Fibroblast of skin of abdomen (primary cell): Measurements from ENCODE around the gene EIF4E1B.

Source experiments
- DNase-seq: peaks from one replicate; pipeline ENCODE4 v3.0.0-alpha.2; 2013

EIF4E1B gene

DNA sequence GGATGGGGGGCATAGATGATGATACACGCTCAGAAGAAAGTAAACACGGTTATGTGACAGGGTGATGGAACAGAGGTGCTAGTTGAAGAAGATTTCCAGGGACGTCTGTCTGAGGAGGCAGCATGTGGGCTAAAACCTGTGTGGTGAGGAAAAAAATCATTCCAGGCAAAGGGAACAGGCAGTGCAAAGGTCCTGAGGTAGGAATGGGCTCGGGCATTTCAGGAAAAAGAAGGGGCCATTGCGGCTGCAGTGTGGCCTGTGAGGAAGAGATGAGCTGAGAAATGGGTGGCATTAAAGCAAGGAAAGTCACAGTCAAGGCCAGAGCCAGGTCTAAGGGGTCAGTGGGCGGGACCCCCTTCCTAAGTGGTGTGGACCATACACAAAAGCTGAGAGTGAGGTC lies 35.0 kb downstream of the EIF4E1B start:
- no peak for DNase-seq

DNA sequence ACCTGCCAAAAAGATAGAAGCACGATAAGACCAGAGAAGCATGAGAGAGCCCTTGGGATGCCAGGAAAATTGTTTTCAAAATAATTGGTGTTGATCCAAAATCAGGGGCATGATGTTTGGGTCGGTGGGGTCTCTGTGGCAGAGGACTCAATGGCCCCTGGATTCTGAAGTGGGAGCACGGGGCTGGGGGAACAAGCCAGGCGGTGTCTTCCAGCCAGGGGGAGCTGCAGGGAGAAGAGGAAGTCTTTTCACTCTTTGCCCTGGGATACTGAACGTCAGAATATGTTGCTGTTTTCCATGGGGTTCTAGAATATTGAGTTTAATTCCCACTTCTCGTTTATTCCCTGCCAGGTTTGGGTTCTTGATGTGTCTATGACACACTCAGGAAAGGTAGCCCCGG lies 37.2 kb downstream of the EIF4E1B start:
- DNase-seq, result no peak

DNA sequence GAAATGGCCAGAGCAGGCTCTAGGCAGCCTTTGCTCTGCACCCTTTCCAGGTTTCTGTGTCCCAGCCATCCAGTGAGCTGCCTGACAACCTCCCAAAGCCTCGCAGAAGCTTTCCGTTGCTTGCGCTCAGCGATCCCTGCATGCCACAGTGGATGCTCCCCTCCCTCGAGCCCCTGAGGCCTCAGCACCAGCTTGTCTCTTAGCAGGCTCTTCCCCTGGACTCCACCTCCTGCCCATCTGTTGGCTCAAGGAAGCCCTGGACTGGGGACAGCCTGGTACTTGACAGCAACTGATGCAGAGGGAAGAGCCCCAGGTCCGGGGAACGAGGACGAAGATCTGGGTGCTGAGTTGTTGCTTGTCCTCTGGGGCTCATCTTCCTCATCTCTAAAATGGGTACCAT lies 40.0 kb downstream of the EIF4E1B start:
- no peak for DNase-seq

DNA sequence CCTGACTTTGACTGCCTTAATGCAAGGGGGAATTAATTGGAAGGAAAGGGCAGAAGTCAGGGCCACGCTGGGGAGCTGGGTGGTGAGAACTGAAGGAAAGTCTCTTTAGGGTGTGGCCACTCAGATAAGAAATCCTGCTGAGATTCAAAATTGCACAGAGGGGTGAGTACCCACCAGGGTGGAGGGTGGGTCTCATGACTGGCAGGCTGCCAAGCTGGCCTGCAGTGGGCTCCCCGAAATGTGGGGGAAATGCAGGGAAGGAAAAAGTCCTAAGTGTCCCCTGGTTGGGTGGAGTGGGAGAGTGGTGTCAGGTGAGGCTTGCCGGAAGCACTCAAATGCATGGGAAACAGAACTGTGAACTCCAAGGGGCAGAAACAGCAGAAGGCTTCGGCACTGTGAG lies 40.9 kb downstream of the EIF4E1B start:
- no peak for DNase-seq

- DNase-seq, result no peak
These were observed 41.6 kb downstream of the EIF4E1B start for GRCh38 chr5:176671890-176672747.

DNA sequence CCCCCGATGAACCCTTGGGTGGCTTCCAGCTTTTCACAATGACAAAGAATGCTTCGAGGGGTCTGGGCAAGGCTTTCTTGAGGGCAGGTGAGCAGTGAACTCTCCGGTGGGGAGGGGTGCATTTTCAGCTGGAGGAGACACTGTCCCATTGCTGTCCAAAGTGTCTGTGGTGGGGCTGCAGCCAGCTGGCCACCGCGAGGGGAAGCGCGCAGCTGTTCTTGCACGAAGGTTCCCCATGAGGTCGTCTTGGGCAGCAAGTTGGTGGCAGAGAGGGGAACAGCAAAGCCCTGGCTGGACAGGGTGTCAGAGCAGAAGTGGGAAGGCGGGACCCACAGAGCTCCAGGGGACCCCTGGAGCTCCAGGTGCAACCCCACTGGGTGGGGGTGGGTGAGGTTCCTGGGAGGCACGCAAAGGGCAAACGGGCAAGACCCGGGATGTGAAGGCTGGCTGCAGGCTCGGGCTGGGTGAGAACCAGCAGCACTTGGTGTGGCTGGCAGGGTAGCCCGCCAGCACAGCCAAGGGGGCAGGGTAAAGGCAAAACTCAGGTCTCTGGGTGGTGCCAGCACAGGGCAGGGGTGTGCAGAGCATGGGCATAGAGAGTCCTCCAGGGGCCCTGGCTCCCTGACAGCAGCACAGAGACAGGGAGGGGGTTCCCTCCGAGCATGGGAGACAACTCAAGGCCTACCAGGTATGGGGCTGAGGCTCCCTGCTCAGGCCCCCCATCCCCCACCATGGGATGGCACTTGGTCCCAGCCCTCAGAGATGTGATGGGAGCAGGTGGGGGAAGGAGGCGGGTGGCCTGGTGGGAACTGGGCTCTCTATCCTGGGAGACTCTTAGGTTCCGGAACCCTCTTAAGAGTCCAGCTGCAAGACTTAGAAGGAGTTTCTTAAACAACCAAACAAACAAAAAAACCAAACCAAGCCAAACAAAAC lies 43.4 kb downstream of the EIF4E1B start:
- DNase-seq, result no peak

DNA sequence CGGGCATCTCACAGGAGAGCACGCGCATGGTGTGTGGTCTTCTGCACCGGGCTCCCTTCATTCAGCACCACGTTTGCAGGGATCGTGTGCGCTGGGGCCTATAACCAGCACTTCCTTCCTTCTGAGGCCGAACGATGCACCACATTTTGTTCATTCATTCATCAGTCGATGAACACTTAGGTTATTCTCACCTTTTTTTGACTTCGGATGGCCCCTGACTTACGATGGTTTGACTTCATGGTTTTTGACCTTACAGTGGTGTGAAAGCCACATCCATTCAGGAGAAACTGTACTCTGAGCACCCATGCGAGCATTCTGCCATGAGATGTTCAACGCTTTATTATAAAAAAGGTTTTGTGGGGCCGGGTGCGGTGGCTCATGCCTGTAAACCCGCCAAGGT lies 44.3 kb downstream of the EIF4E1B start:
- DNase-seq, result no peak

- DNase-seq, result peak; percentile 28
These were observed 45.3 kb downstream of the EIF4E1B start for GRCh38 chr5:176675676-176676360.

DNA sequence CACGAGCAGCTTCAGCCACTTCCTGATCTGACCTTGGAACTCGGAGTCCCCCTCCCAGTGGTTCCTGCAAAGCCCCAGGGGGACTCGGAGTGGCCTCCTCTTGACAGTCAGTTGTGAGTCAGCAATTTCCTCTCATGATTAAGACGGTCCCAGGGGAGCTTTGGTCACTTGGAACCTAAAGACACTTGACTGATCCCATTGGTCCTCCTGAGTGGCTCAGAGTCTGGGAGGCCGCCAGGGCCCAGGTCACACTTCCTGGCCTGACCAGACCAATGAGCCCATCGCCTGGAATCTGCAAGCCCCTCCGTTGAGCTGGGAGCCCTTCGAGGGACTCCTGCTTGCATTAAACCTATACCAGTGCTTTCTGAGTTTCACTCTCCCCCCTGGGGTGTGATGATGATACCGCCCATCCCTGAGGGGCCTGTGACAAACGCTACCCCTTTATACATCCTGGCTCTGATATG lies 45.9 kb downstream of the EIF4E1B start:
- DNase-seq, result peak; percentile 47

DNA sequence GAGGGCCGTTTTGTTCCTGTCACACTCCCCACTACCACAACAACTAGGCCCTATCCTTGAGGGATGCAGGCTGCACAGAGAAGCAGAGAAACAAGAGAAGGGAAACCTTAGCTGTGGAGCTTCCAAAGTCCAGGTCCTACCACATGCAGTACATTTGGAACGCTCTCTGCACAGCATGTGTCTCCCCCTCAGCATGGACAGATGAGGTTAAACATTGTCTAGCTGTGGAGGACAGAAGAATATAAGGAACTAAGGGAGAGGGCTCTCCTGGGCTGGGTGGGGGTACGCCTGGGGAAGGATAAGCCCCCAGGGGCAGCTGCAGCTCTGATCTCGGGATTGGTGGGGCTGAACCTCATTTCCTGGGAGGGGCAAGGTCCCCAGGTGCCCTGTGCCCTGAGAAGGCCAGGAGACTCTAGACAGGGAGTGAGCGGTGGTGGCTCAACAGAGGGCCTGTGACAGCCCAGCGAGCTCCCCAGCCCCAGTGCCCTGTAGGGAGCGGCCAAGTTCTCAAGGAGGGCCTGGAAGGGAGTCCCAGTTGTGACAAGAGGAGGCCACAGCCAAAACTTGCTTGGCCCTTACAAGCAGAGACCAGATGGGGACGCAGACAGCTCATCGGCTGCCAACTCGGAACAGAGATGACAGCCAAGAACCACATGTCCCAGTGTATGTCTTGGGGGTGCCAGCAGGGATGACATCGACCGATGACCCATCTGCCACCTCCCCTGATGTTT lies 46.9 kb downstream of the EIF4E1B start:
- no peak for DNase-seq

DNA sequence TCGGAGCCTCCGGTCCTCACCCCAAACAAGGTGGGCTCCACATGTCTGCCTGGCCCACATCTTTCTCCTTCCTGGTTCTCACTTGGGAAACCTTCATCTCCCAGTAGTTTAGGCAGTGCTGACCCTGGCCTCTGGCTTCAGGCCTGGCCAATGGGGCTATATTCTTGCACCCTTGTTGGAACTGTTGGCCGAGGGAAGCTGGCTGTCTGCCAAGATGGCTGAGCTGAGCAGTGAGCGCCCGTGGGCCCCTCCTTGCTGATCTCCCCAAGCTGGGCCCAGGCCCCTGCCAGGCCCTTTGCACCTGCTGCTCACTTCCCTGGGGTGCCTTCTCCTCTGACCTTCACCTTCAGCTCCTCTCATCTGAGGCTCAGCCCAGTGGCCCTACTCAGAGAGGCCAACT lies 48.1 kb downstream of the EIF4E1B start:
- DNase-seq, result no peak

DNA sequence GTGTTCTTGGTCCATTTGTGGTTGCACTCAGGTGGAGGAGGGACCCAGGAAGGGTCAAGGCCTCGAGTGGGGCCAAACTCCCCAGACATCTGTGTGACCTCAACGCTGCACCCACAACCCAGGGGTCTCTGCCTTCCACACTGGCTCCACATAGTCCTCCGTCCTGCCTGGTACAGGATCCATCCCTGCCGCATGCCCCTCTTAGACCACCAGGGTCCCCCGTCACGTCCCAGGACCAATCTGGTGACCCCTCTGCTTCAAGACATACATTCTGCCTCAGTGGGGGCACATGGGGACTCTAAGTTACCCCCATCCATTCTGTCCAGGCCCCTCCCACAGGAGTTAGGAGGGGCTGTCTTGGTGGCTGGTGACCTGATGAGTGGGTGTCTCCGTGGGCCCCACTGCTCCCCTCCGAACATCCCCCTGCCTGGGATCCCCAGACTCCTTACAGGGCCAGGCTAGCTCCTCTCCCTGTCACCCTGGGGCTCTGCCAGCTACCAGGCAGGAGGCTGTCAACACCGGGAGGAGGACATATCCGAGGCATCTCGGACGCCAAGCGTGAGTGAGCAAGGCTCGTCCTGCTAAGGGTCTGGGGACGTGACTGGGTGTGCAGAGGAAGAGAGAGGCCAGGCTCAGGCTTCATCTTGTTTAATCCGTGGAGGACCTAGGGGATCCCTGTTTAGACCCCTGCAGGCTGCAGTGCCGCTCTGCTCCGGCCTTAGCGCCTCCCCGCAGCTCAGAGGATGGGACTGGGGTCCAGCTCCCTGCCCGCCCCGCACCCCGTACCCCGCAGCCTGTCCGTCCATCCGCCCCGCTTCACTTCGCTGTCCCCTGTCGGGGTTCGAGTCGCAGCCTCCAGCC lies 49.1 kb downstream of the EIF4E1B start:
- no peak for DNase-seq

DNA sequence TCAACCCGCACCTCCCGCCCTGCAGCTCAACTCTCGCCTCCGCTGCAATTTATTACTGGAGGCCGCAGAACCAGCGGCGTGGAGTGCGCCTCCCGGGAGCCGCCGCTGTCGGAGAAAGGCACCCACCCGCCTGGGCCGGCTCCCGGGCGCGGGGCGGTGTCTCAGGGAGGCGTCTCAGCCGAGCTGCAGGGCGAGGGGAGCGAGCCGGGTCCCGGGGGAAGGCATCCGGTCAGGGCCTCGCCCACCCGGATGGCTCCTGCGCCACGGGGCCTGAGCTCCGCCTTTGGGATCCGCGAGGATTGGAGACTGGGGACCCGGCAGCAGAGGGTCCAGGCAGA lies 49.7 kb downstream of the EIF4E1B start:
- DNase-seq, result no peak

GRCh38 chr5:176682016-176682531 lies 51.6 kb downstream of the EIF4E1B start:
- no peak for DNase-seq

DNA sequence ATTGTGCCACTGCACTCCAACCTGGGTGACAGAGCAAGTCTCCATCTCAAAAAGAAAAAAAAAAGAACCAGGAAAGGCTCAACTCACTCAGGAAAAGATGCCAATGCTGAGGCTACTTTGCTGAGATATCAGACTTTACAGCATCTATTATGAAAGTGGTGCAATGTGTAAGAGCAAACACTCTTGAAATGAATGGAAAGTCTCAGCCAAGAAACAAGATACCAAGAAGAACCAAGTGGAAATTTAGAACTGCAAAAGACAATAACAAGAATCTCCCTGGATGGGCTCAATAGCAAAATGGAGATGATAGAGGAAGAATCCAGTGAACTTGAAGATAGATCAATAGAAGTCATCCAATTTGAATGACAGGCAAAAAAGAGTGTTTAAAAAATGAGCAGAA lies 54.5 kb downstream of the EIF4E1B start:
- no peak for DNase-seq

DNA sequence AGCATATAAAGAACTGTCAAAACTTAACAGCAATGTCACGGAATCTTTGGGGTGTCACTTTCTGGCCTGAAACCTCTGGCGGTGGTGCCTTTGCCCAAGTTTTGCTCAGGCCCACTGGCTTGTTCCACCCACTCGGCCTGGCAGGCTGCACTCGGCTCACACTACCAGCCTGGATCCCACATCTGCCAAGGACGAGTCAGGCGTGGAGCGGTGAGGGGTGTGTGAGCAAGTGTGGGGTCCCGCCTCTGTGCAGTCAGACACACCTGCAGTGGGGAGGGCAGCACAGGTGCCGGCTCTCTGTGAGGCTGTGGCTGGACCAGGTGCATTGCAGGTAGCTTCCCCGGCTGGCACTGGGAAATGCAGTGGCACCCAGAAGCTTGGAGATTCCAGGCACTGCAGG lies 56.8 kb downstream of the EIF4E1B start:
- DNase-seq, result no peak

DNA sequence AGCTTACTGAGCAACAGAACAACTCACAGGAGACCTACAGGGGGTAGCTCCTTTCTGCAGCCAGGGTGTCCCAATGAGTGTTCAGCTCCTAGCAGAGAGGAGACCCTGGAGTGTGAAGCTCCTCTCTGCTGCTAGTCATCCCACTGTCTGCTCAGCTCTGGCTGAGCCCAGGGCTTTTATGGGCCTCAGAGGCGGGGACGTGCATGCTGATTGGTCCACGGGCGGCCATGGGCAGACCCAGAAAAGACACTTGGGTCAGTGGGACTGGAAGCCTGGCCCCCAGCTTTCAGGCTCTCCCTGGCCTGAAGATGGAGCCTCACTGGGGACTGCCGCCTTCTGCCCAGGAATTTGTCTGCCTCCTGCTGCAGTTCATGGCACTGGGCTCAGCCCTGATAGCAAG lies 57.4 kb downstream of the EIF4E1B start:
- no peak for DNase-seq

DNA sequence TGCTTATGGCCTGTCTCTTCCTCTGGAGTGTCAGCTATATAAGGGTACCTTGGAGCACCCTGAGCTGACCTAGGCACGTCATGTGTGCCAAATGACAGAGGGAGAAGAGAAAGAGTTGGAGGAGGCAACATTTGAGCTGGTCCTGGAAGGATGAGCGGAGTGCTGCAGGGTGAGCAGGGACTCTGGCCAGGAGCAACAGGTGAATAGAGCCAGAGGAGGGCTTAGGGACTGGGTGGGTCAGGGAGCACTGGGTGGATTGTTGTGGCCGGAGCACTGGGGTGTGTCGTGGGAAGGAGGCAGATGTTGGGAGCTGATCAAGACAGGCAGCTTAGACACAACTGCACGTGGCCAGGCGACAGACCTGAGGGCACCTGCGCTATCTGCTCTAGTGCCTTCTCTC lies 60.4 kb downstream of the EIF4E1B start:
- DNase-seq, result no peak

DNA sequence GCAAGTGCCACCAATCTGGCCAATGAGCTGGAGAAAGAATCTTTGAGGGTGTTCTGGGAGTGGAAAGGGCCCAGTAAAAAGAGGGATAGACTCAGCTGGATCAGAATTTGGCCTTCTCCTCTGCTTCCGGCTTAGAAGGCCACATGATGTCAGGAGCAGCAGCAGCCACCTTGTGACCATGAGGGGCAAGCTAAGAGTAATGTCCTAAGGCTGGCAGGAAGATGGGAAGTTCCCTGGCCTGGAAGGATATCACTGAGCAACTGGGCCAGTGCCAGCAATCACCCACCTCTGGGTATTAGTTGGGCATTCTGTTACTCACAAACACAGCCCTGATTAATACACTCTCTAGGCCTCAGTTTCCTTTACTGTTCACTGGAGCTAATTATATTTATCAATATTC lies 61.0 kb downstream of the EIF4E1B start:
- DNase-seq, result no peak

DNA sequence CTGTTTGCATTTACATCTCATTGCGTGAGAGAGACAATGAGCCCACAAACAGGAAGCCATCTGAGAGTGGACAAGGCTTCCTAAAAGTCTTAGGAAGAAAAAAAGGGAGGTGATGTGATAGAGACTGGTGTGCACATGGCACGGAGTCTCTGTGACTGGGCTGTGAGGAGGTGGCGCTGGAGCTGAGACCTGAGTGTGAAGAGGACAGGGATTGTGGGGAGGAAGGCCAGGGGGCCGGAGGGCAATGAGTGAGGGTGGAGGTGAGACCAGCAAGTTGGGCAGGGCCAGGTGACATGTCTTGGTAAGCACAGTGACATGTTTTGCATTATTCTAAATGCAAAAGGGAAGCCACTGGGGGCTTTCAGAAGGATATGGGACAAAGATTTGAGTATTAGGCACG lies 61.9 kb downstream of the EIF4E1B start:
- DNase-seq, result no peak

- DNase-seq, result no peak
These were observed 62.5 kb downstream of the EIF4E1B start for GRCh38 chr5:176692839-176693476.
